ENCODE data around the gene STK32B. TPM values are rescaled to one million over a fixed set of nuclear protein-coding genes. Genes with fewer than 3 reads are reported as not detected.

STK32B gene
- total and polyA plus RNA-seq, 2 of the 8 experiments (the other 6 are each of a cell fraction or from before 2014, with no cell fraction given), result 2.3 to 2.5 TPM

DNA sequence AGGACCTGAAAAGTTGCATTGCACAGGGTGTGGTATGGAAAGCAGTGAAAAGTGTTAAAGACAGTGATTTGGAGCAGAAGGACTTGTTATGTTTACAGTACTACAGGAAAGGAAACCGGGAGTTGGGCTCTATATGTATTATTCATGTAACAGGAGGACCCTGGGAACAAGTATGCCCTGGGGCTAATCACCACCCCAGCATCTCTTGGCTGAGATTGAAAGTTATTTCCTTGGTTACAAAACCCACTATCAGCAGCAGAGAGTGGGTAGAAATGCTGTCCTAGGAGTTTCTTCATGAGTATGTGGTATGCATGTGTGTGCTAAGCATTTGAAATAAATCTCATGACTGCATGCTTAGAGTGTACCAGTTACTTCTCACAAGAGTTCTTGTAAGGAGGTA lies 46.9 kb downstream of the STK32B start (continued):
- TF ChIP-seq CHD7 (IDR thresholded peaks at IDR 0.05; ENCODE audit: insufficient replicate concordance, low read length), result no peak
- TF ChIP-seq BRCA1 (IDR thresholded peaks at IDR 0.05; ENCODE audit: low read depth, low read length), result no peak

Measured in H1 (cell line).